HepG2 (cell line): ENCODE data around the gene FAM53B. TPM values are rescaled to one million over a fixed set of nuclear protein-coding genes. Genes with fewer than 3 reads are reported as not detected.
A peak's percentile ranks its signal among the peaks of the same experiment; 100 is the strongest.

Source experiments
- EEA1 ChIP-seq: sonication (generic); formaldehyde crosslinking; IDR thresholded peaks from 2 replicates; pipeline ENCODE4 v1.5.1; 2020; ENCODE audit warnings: mild to moderate bottlenecking, missing genetic modification reagents, borderline replicate concordance
- EZH2 ChIP-seq: conservative IDR thresholded peaks from 2 replicates; pipeline ENCODE4 v1.6.1; 2012; ENCODE audit warnings: mild to moderate bottlenecking, low read depth, low read length, moderate library complexity
- GTF2F1 ChIP-seq: fragments of 150-350 bp; IDR thresholded peaks from 2 replicates; pipeline ENCODE4 v1.6.1; 2014; ENCODE audit warnings: low read length
- MED13 ChIP-seq: sonication (generic); formaldehyde crosslinking; IDR thresholded peaks from 2 replicates; pipeline ENCODE4 v1.5.0; 2020; ENCODE audit warnings: missing genetic modification reagents
- NCOA1 ChIP-seq: sonication (generic); formaldehyde crosslinking; IDR thresholded peaks from 2 replicates; pipeline ENCODE4 v1.9.0; 2021; ENCODE audit warnings: missing genetic modification reagents
- NPAS2 ChIP-seq: sonication (generic); formaldehyde crosslinking; IDR thresholded peaks from 2 replicates; pipeline ENCODE4 v1.8.0; 2022; ENCODE audit warnings: mild to moderate bottlenecking, missing genetic modification reagents, borderline replicate concordance
- SIN3A ChIP-seq: IDR thresholded peaks from 2 replicates; pipeline ENCODE4 v1.6.1; 2011; ENCODE audit warnings: low read depth, mild to moderate bottlenecking, control low read depth, low read length, borderline replicate concordance
- THRA ChIP-seq: sonication (generic); formaldehyde crosslinking; IDR thresholded peaks from 2 replicates; pipeline ENCODE4 v1.4.0; 2020; ENCODE audit warnings: missing genetic modification reagents, borderline replicate concordance
- ZBTB1 ChIP-seq: sonication (generic); formaldehyde crosslinking; IDR thresholded peaks from 2 replicates; pipeline ENCODE4 v1.4.0; 2020; ENCODE audit warnings: missing genetic modification reagents, borderline replicate concordance
- ZBTB7B ChIP-seq: sonication (generic); formaldehyde crosslinking; IDR thresholded peaks from 2 replicates; pipeline ENCODE4 v1.4.0; 2020; ENCODE audit warnings: missing genetic modification reagents
- ZNF275 ChIP-seq: sonication (generic); formaldehyde crosslinking; IDR thresholded peaks from 2 replicates; pipeline ENCODE4 v1.8.0; 2022; ENCODE audit warnings: missing genetic modification reagents, mild to moderate bottlenecking, inconsistent platforms, borderline replicate concordance
- ZNF510 ChIP-seq: sonication (generic); formaldehyde crosslinking; IDR thresholded peaks from 2 replicates; pipeline ENCODE4 v1.4.0; 2020; ENCODE audit warnings: low read depth, mild to moderate bottlenecking, missing genetic modification reagents
- ZNF605 ChIP-seq: sonication (generic); formaldehyde crosslinking; IDR thresholded peaks from 2 replicates; pipeline ENCODE4 v1.8.0; 2022; ENCODE audit warnings: mild to moderate bottlenecking, missing genetic modification reagents
- ZNF777 ChIP-seq: sonication (generic); formaldehyde crosslinking; IDR thresholded peaks from 2 replicates; pipeline ENCODE4 v1.4.0; 2020; ENCODE audit warnings: missing genetic modification reagents
- ZNF780A ChIP-seq: sonication (generic); formaldehyde crosslinking; IDR thresholded peaks from 2 replicates; pipeline ENCODE4 v1.8.0; 2022; ENCODE audit warnings: mild to moderate bottlenecking, missing genetic modification reagents, moderate library complexity
- polyA plus RNA-seq, 8 experiments: library from polyadenylated mRNA; depleted of rRNA in 3 of 8; stranded (reverse) in 7 of 8; unstranded in 1 of 8; fragments of >200 nt; fragmentation: Illumina TruSeq in 4 of 8; extraction: Trizol in 4 of 8; gene quantifications; 2 replicates each; pipeline versions ENCODE4 v1.2.1 to v1.2.3, GENCODE V29; 2011 to 2016; ENCODE audit warnings: low read depth in 4 of 8, missing spikeins in 1 of 8, mixed read lengths in 1 of 8; ENCODE audit not compliant: insufficient read depth in 1 of 8
- total RNA-seq, 5 experiments: library from RNA; depleted of rRNA; stranded (reverse); fragments of >200 nt; fragmentation: Illumina TruSeq; extraction: Trizol; gene quantifications; 2 replicates each; pipeline ENCODE4 v1.2.3, GENCODE V29; 2016; ENCODE audit warnings: low read depth in 1 of 5
- TF ChIP-seq, protein P1 (sequence below): sonication (generic); formaldehyde crosslinking; IDR thresholded peaks from 2 replicates; pipeline ENCODE4 v1.8.1; 2023; ENCODE audit warnings: mild to moderate bottlenecking, moderate library complexity, missing genetic modification reagents
- TF ChIP-seq, protein P2 (sequence below): sonication (generic); formaldehyde crosslinking; IDR thresholded peaks from 2 replicates; pipeline ENCODE4 v1.4.0; 2020; ENCODE audit warnings: missing genetic modification reagents
- TF ChIP-seq, protein P3 (sequence below): sonication (generic); formaldehyde crosslinking; IDR thresholded peaks from 2 replicates; pipeline ENCODE4 v1.4.0; 2020; ENCODE audit warnings: missing genetic modification reagents; ENCODE audit errors: not compliant biosample characterization
- TF ChIP-seq, protein P4 (sequence below): sonication (generic); formaldehyde crosslinking; IDR thresholded peaks from 2 replicates; pipeline ENCODE4 v1.8.1; 2023; ENCODE audit warnings: missing genetic modification reagents, inconsistent platforms, borderline replicate concordance

The FAM53B gene
- total and polyA plus RNA-seq, 2 of the 13 experiments (the other 11 are each of a cell fraction or from before 2014, with no cell fraction given): 6.4 to 19.3 TPM

- TF ChIP-seq MED13 (CRISPR knock-in tag) (peak; percentile 29; the same call in 1 of the 2 replicates), ZBTB1 (CRISPR knock-in tag) (no peak), THRA (CRISPR knock-in tag) (no peak), ZNF605 (CRISPR knock-in tag) (no peak), GTF2F1 (no peak), ZNF780A (CRISPR knock-in tag) (no peak), ZBTB7B (CRISPR knock-in tag) (no peak), NCOA1 (CRISPR knock-in tag) (no peak), ZNF510 (no peak), SIN3A (no peak), EEA1 (CRISPR knock-in tag) (no peak), ZNF777 (peak; percentile 14; the same call in 1 of the 2 replicates), ZNF275 (CRISPR knock-in tag) (0 out of 2 replicates have a peak, but pooled peaks have one; percentile 18), NPAS2 (CRISPR knock-in tag) (no peak), EZH2 (no peak)
- TF ChIP-seq, protein P1, sequence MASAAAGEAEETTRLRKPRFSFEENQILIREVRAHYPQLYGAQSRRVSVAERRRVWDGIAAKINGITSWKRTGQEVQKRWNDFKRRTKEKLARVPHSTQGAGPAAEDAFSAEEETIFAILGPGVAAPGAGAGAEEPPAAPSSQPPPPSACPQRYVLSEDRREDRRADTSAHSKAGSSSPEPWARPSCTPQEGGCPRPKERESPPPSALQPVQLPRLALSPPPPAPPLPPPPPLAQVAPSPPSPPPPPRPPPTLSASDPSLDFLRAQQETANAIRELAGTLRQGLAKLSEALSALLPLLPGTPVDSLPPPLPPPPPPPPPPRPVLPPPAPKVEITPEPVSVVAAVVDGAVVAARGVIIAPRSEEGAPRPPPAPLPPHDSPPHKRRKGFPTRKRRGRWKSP (CRISPR knock-in tag): peak; percentile 64; the same call in 1 of the 2 replicates
- TF ChIP-seq, protein P2, sequence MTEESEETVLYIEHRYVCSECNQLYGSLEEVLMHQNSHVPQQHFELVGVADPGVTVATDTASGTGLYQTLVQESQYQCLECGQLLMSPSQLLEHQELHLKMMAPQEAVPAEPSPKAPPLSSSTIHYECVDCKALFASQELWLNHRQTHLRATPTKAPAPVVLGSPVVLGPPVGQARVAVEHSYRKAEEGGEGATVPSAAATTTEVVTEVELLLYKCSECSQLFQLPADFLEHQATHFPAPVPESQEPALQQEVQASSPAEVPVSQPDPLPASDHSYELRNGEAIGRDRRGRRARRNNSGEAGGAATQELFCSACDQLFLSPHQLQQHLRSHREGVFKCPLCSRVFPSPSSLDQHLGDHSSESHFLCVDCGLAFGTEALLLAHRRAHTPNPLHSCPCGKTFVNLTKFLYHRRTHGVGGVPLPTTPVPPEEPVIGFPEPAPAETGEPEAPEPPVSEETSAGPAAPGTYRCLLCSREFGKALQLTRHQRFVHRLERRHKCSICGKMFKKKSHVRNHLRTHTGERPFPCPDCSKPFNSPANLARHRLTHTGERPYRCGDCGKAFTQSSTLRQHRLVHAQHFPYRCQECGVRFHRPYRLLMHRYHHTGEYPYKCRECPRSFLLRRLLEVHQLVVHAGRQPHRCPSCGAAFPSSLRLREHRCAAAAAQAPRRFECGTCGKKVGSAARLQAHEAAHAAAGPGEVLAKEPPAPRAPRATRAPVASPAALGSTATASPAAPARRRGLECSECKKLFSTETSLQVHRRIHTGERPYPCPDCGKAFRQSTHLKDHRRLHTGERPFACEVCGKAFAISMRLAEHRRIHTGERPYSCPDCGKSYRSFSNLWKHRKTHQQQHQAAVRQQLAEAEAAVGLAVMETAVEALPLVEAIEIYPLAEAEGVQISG (CRISPR knock-in tag): 0 out of 2 replicates have a peak, but pooled peaks have one; percentile 0
- TF ChIP-seq, protein P3, sequence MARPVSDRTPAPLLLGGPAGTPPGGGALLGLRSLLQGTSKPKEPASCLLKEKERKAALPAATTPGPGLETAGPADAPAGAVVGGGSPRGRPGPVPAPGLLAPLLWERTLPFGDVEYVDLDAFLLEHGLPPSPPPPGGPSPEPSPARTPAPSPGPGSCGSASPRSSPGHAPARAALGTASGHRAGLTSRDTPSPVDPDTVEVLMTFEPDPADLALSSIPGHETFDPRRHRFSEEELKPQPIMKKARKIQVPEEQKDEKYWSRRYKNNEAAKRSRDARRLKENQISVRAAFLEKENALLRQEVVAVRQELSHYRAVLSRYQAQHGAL (CRISPR knock-in tag): no peak
- TF ChIP-seq, protein P4, sequence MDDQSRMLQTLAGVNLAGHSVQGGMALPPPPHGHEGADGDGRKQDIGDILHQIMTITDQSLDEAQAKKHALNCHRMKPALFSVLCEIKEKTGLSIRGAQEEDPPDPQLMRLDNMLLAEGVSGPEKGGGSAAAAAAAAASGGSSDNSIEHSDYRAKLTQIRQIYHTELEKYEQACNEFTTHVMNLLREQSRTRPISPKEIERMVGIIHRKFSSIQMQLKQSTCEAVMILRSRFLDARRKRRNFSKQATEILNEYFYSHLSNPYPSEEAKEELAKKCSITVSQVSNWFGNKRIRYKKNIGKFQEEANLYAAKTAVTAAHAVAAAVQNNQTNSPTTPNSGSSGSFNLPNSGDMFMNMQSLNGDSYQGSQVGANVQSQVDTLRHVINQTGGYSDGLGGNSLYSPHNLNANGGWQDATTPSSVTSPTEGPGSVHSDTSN: no peak
Observed at GRCh38 chr10:124743191-124744101, 732 bp downstream of the FAM53B start (continued).
